NCI-H1105 (cell line): ENCODE measurements around the gene PABPN1L.
"Not testable (repeated sequence)": the region's sequence is repeated elsewhere in the genome, so short reads cannot be mapped to it uniquely, and the experiment has no call there.

Source experiments
- DNase-seq: peaks from one replicate; lab custom pipeline; 2025; lab: John Stamatoyannopoulos, UW

The PABPN1L gene

GRCh38 chr16:88901718-88902337, 35.4 kb upstream of the PABPN1L start:
- no peak for DNase-seq

GRCh38 chr16:88900662-88901052, 34.2 kb upstream of the PABPN1L start:
- DNase-seq: no peak

GRCh38 chr16:88899901-88900661, 33.6 kb upstream of the PABPN1L start:
- DNase-seq: no peak

- DNase-seq: no peak
Measured at GRCh38 chr16:88897696-88898425, 31.4 kb upstream of the PABPN1L start.

GRCh38 chr16:88896238-88897070, 30.0 kb upstream of the PABPN1L start:
- no peak for DNase-seq

GRCh38 chr16:88895335-88895734, 28.9 kb upstream of the PABPN1L start:
- DNase-seq: no peak

GRCh38 chr16:88894681-88895300, 28.3 kb upstream of the PABPN1L start:
- DNase-seq: no peak

- not testable (repeated sequence) for DNase-seq
Measured at GRCh38 chr16:88894266-88894665, 27.8 kb upstream of the PABPN1L start.

GRCh38 chr16:88893127-88893968, 26.9 kb upstream of the PABPN1L start:
- no peak for DNase-seq

GRCh38 chr16:88892065-88892464, 25.6 kb upstream of the PABPN1L start:
- no peak for DNase-seq

GRCh38 chr16:88891083-88891482, 24.6 kb upstream of the PABPN1L start:
- DNase-seq: no peak

- DNase-seq: not testable (repeated sequence)
Measured at GRCh38 chr16:88889702-88890352, 23.4 kb upstream of the PABPN1L start.

GRCh38 chr16:88888461-88889387, 22.3 kb upstream of the PABPN1L start:
- DNase-seq: no peak

- DNase-seq: no peak
Measured at GRCh38 chr16:88888057-88888456, 21.6 kb upstream of the PABPN1L start.

- DNase-seq: no peak
Measured at GRCh38 chr16:88886845-88887521, 20.5 kb upstream of the PABPN1L start.

- no peak for DNase-seq
Measured at GRCh38 chr16:88886420-88886844, 20.0 kb upstream of the PABPN1L start.

- DNase-seq: no peak
Measured at GRCh38 chr16:88885693-88886280, 19.3 kb upstream of the PABPN1L start.
